GM10266 (cell line): Measurements from ENCODE around the gene RAI1.

Experiments used
- DNase-seq: peaks from one replicate; pipeline ENCODE4 v3.0.0; 2012; ENCODE audit errors: extremely low spot score
- TF ChIP-seq, protein P1 (sequence below): IDR thresholded peaks from 2 replicates; pipeline ENCODE4 v1.5.1; 2012; ENCODE audit warnings: mild to moderate bottlenecking, low read depth; ENCODE audit not compliant: control insufficient read depth, insufficient read depth; ENCODE audit errors: missing control alignments

The RAI1 gene

DNA sequence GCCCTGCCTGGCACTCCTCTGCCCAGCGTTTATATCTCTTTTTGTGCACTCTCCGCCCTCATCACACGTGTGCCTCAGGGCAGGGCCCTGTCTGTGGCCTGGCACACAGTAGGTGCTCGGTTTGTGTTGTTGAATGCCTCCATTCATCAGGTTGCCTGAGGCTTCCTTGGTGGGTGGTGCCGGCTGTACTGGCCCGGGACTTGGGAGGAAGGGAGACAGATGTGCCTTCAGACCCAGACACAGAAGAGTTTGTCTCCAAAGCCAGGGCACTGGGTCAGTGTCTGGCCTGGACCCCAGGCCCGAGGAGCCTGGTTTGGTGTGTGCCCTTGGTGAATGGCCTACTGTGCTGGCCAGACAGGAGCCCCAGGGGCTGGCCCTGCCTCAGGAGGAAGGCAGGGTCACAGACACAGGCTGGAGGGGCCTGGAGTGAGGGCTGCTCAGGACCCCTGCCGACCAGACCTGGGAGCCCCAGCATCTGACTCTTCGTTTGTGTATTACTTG lies 71.6 kb downstream of the RAI1 start:
- no peak for DNase-seq
- TF ChIP-seq, protein P1, sequence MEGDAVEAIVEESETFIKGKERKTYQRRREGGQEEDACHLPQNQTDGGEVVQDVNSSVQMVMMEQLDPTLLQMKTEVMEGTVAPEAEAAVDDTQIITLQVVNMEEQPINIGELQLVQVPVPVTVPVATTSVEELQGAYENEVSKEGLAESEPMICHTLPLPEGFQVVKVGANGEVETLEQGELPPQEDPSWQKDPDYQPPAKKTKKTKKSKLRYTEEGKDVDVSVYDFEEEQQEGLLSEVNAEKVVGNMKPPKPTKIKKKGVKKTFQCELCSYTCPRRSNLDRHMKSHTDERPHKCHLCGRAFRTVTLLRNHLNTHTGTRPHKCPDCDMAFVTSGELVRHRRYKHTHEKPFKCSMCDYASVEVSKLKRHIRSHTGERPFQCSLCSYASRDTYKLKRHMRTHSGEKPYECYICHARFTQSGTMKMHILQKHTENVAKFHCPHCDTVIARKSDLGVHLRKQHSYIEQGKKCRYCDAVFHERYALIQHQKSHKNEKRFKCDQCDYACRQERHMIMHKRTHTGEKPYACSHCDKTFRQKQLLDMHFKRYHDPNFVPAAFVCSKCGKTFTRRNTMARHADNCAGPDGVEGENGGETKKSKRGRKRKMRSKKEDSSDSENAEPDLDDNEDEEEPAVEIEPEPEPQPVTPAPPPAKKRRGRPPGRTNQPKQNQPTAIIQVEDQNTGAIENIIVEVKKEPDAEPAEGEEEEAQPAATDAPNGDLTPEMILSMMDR, result no peak

DNA sequence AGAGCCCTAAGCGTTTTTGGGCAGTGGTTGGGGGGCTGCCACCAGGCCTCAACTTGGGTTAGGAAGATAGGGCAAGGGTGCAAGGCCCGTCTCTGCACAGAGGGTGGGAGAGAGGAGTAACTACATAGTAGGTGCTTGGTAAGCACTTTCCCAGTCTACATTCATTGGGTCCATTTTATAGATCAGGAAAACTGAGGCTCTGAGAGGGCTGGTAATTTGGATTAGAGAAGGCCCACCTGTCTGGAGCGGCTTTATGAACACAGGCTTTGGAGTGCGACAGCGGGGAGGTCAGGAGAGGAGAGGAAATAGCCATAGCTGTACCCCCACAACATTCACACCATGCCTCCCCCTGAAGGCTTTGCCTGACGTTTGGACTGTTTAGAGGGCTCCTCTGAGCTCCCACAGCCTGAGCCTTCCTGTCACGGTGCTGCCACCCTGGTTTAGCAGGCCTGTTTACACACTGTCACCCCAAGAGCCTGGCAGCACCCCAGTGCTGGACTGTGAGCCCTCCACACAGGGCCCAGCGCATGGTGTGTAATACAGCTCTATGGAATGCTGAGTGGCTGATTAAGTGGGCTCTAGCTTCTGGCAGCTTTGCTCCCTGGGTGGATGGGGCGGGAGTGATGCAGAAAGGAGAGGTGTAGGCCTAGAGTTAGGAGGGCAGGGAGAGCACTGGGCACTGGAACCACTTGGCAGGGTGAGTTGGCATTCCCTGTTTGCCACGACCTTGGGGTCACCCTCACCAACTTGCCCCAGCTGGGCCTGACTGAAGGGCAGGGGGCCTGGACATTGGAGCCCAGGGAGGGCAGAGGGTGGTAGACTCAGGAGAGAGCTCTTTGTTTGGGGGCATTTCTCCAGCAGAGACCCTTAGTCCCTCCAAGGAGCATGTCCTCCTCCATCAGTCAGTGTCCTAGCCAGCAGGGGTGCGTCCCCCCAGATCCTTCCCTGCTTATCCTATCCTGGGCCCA lies 73.7 kb downstream of the RAI1 start:
- TF ChIP-seq, protein P1, result no peak
- no peak for DNase-seq

DNA sequence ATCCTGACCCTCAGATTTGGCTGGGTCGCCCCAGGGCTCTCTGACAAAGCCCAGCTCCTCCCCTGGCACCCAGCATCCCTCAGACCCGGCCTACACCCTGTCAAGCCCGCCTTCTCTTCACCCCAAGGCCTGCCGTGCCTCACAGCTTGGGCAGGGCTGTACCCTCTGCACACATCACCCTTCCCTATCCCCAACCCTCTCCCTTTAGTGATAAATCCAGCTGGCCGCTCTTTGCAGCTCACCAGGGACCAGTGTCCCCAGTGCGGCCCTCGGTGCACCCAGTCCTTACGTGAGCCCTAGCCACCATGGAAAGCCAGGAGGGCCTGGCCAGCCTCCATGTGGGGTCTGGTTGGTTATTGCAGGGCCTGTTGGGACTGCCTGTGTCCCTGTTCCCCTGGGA lies 74.5 kb downstream of the RAI1 start:
- TF ChIP-seq, protein P1, result no peak
- no peak for DNase-seq

DNA sequence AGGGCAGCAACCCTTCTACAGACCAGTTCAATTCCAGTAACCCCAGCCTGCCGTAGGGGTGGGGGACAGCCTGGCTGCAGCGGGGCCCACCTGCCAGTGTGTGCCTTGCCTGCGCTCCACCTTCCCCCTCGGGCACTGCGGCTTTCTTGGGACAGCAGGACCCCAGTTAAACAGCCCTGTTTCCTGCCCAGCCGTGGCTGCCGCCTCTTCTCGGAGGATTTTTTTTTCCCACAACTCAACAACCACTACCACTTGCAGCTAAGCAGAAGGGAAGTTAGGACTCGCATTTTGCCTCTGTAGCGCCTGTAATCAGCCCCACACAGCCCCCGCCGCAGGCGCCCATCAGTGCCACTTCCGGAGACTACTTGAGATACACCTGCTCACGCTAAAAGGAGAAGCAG lies 76.1 kb downstream of the RAI1 start:
- DNase-seq, result no peak
- TF ChIP-seq, protein P1, result no peak

DNA sequence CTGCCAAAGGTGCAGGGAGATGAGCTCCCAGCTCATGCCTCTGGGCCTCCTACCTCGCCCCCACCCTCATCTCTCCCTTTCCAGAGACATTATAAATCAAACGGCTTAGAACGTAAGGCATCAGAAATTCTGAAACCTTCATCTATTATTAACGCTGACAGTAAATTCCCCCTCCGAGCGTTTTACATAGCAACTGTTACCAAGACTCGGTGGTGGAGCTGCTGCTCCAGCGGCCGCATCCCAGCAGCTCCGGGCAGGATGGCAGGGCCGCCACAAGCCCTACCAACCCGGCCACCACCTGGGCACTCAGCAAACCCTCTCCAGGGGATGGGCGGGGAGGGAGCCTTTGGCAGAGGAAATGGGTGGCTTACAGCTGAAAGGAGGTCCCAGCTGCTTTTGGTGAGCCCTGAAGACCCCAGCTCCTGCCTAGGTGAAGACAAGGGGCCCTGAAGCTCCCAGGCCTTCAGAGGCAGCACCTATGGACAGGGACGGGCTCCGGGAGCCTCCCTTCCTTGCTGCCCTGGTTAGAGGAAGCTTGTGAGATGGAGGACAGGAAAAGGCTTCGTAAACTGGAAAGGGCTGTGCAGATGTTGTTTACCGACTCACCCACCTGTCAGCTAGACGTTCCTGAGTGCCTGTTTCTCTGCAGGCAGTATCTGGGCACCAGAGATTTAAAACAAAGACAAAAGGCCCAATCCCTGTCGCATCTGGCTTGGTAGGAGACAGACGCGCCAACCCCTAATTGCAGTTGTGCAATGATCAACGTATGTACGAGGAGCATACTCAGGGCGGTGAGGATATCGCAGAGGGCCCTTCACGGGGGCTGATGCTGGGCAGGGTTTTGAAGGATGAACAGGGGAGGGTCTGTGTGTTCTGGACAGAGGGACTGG lies 76.9 kb downstream of the RAI1 start:
- DNase-seq, result no peak

DNA sequence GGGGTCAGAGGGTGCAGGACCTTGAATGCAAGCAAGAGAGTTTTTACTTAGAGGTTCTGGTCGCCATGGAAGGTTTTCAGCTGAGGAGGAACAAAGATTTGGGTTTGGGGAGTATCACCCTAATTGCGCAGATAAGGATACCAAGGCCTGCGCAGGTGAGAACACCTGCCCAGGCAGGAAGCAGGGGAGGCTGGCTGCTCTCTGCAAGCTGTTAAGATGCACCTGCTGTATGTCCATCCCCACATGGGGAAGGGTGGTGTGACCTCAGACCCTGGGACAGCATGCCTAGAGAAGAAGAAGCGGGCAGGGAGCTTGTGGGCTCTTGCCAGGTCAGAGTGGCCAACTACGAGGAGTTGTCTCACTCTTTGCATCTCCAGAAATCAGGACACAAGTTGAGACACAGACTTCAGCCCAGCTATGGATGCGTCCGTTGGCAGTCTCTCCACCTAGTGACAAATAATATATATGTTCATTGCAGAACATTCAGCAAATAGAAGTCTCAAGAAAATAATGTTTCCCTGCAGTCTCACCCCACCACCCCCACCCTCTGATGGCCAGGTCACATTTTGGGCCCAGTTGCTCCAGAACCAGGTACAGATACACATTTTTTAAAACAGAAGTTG lies 77.8 kb downstream of the RAI1 start:
- TF ChIP-seq, protein P1, result no peak
- DNase-seq, result no peak

More for the DNA sequence above, 76.9 kb downstream of the RAI1 start:
- TF ChIP-seq, protein P1, result no peak
